DMS 273 treated with DMSO at 0.1 percent for 48 hours (cell line): ENCODE results near the gene ARHGAP9.
"Not testable (repeated sequence)": the region's sequence is repeated elsewhere in the genome, so short reads cannot be mapped to it uniquely, and the experiment has no call there.

Experiments
- DNase-seq: peaks from one replicate; lab custom pipeline; 2025; lab: John Stamatoyannopoulos, UW

Gene ARHGAP9

GRCh38 chr12:57517187-57517586 lies 37.5 kb upstream of the ARHGAP9 start:
- no peak for DNase-seq

DNA sequence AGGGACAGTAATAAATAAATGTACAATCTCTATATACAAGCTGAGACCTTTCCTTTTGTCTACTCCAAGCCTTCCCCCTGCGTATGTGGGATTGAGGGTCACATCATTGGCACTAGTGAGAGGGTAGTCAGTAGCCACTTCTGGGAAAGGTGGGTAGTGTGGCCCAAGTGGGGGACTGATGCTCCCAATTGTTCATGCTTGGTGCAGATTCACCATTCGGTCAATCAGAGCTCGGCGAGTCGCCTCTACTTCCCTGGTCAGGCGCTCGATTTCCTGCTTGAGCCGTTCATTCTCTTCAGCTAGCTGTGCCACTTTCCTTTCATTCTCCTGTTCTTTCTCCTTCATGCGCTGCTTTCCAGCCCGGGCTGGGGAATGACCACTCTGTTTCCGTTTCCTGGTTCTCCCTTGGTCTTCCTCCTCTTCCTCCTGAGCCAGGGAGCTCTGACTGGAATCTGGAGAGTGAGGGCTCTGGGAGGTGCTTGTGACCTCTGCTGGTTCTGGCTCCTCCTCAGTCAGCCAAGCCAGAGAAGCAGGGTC lies 37.0 kb upstream of the ARHGAP9 start:
- no peak for DNase-seq

GRCh38 chr12:57515934-57516541 lies 36.4 kb upstream of the ARHGAP9 start:
- DNase-seq, result no peak

- no peak for DNase-seq
Measured at GRCh38 chr12:57515408-57515933, 35.8 kb upstream of the ARHGAP9 start.

DNA sequence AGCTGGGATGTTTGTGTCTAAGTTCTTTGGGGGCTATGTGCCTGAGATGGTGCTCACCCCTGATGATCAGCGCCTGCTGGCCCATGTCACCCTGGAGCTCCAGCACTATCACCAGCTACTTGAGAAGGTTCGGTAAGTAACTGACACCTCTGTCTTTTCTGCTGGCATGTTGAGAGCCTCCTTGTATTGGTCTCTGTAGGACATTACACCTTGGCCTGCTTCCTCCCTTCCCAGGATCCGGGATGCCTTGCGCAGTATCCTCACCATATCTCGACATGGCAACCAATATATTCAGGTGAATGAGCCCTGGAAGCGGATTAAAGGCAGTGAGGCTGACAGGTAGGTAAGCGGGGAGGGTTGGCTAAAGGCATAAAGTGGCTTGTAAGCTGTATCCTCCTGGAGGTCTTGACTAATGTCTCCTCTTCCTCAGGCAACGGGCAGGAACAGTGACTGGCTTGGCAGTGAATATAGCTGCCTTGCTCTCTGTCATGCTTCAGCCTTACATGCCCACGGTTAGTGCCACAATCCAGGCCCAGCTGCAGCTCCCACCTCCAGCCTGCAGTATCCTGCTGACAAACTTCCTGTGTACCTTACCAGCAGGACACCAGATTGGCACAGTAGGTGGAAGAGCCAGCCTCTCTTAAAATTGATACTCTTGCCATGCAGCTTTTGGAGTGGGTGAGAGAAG lies 35.2 kb upstream of the ARHGAP9 start:
- DNase-seq, result no peak

DNA sequence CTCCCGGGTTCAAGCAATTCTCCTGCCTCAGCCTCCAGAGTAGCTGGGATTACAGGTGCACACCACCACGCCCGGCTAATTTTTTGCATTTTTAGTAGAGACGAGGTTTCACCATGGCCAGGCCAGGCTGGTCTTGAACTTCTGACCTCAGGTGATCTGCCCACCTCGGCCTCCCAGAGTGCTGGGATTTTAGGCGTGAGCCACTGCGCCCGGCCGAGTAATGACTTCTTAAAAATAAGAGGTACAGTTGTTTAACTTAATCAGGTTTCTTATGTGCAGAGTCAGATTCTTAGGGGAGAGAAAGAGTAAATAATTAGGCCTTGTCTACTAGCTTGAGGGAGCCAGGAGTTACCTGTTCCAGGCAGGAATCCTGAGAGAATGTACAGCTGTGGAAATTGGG lies 34.6 kb upstream of the ARHGAP9 start:
- DNase-seq, result not testable (repeated sequence)

DNA sequence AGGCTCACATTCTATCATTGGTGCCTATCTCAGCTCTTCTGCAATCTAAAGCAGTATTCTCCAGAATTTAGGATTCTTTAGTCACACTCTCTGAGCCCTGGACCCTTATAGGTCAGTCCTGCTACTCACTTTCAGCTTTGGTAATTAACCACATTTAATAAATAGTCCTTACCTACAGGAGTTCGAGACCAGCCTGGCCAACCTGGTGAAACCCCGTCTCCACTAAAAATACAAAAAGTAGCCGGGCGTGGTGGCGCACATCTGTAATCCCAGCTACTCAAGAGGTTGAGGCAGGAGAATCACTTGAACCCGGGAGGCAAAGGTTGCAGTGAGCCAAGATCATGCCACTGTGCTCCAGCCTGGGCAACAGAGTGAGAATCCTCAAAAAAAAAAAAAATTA lies 34.0 kb upstream of the ARHGAP9 start:
- DNase-seq, result not testable (repeated sequence)

DNA sequence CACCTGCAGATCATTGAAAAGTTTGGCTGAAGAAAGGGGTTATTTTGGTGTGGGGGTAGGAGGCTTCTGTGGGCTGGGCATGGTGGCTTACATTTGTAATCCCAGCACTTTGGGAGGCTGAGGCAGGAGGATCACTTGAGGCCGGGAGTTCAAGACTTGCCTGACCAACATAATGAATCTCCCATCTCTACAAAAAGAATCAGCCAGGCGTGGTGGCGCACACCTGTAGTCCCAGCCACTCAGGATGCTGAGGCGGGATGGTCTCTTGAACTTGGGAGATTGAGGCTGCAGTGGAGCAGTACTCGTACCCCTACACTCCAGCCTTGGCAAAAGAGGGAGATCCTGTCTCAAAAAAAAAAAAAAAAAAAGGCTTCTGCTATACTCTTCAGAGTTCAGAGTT lies 33.6 kb upstream of the ARHGAP9 start:
- DNase-seq, result no peak

- DNase-seq, result no peak
Measured at GRCh38 chr12:57512665-57513064, 33.0 kb upstream of the ARHGAP9 start.

DNA sequence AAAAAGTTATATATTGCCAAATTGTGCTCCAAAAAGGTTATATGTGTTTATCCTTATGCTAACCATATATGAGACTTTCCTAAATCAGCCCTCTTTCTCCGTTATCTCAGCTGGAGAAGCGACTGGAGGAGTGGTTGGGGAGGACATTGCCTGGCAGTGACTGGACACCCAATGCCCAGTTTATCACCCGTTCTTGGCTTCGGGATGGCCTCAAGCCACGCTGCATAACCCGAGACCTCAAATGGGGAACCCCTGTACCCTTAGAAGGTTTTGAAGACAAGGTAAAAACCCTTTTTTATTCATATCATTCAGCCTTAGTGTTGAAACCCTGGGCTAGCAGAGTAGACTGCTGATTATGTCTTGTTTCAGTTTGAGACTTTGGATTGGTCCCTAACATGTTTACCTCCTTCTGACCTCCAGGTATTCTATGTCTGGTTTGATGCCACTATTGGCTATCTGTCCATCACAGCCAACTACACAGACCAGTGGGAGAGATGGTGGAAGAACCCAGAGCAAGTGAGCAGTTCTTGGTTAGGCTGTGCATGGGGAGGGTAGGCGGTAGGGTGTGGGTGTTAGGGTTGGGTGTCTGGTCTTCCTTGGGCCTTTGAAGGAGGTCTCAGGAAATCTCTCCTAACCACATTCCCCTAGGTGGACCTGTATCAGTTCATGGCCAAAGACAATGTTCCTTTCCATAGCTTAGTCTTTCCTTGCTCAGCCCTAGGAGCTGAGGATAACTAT lies 32.1 kb upstream of the ARHGAP9 start:
- DNase-seq, result no peak

DNA sequence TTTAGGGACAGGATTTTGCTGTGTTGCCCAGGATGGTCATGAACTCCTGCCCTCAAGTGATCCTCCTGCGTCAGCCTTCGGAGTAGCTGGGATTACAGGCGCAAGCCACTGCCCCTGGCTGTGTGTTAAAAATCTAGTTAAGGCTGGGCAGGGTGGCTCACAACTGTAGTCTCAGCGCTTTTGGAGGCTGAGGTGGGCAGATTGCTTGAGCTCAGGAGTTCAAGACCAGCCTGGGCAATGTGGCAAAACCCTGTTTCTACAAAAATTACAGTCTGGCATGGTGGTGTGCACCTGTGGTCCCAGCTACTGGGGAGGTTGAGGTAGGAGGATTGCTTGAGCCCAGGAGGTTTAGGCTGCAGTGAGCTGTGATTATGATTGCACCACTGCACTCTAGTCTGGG lies 31.5 kb upstream of the ARHGAP9 start:
- no peak for DNase-seq

- DNase-seq, result not testable (repeated sequence)
Measured at GRCh38 chr12:57507796-57508195, 28.1 kb upstream of the ARHGAP9 start.

GRCh38 chr12:57506541-57506940 lies 26.9 kb upstream of the ARHGAP9 start:
- DNase-seq, result not testable (repeated sequence)

DNA sequence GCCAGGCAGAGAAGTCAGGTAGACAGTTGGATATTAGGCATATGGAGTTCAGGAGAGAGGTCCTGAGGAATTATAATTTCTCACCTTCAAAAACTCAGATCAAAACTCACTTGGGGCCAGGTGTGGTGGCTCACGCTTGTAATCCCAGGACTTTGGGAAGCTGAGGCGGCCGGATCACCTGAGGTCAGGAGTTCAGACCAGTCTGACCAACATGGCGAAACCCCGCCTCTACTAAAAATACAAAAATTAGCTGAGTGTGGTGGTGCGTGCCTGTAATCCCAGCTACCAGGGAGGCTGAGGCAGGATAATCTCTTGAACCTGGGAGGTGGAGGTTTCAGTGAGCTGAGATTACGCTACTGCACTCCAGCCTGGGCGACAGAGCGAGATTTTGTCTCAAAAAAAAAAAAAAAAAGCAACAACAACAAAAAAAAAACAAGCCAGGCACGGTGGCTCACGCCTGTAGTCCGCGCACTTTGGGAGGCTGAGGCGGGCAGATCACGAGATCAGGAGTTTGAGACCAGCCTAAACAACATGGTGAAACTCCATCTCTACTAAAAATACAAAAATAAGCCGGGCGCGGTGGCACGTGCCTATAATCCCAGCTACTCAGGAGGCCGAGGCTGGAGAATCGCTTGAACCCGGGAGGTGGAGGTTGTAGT lies 22.8 kb upstream of the ARHGAP9 start:
- not testable (repeated sequence) for DNase-seq

DNA sequence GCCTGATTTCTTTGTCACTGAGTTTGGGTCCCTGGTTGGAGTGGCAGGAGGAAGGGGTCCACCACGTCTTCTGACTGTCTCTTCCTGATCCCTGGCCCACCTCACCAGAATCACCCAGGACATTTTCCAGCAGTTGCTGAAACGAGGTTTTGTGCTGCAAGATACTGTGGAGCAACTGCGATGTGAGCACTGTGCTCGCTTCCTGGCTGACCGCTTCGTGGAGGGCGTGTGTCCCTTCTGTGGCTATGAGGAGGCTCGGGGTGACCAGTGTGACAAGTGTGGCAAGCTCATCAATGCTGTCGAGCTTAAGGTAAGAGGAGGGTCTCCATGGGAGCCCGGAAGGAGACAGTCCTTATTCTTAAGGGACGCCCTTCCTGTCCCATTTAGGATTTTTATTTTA lies 20.5 kb upstream of the ARHGAP9 start:
- DNase-seq, result no peak

DNA sequence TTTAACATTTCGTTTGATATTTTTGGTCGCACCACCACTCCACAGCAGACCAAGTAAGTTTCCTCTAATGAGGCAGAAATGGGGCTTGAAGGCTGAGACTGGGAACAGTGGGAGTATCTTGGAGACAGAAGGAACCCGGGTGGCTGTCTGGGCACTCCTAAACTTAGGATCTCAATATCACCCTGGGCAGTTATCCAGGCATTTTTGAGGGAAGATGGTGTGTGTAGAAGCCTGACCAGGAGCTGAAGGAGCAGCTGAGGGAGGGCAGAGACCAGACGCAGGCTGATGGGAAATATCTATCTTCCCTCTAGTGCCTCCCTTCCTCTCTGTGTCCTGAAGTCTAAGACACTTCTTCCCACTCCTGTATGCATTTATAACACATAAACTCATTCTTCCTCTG lies 18.9 kb upstream of the ARHGAP9 start:
- no peak for DNase-seq

- no peak for DNase-seq
Measured at GRCh38 chr12:57498132-57498502, 18.5 kb upstream of the ARHGAP9 start.

DNA sequence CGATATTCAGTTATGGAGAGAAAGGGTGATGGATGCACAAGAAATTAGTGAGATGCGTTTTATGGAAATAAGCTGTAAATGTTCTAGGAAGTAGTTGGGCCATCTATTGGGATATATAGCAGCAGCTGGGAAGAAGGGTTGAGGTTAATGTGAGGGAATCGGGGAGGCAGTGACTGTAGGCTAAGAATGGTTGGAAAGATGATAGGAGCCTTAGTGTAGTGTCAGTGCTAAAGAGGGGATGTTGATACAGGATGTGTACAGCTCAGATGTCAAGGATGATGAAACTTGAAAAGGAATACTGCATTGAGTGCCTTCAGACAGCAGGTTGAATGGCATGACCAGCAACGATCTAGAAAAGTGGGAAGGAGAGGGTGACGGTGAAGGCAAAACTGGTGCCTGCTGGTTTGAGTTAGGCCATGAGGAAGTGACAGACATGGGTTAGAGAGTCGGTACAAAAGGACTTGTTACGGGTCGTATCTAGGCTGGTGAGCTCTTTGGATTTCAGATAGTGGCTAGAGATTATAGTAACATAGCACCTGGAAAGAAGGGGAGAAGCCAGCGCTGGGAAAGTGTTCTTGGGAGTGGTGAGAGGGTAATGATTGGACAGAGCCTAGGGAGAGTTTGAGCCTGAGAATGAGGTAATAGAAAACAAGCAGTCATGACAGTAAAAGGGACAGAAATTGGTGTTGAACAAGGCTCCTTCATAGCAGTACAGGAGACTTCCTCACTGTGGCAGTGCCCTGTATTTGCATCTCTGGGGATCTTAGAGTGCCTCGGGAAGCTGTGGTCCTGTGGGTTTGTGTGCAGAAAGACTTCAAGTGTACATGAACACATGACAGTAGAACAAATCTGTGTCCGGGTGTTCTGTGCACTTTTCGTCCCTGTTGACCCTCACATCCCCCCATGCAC lies 17.8 kb upstream of the ARHGAP9 start:
- DNase-seq, result no peak

- DNase-seq, result no peak
Measured at GRCh38 chr12:57496822-57497221, 17.2 kb upstream of the ARHGAP9 start.

DNA sequence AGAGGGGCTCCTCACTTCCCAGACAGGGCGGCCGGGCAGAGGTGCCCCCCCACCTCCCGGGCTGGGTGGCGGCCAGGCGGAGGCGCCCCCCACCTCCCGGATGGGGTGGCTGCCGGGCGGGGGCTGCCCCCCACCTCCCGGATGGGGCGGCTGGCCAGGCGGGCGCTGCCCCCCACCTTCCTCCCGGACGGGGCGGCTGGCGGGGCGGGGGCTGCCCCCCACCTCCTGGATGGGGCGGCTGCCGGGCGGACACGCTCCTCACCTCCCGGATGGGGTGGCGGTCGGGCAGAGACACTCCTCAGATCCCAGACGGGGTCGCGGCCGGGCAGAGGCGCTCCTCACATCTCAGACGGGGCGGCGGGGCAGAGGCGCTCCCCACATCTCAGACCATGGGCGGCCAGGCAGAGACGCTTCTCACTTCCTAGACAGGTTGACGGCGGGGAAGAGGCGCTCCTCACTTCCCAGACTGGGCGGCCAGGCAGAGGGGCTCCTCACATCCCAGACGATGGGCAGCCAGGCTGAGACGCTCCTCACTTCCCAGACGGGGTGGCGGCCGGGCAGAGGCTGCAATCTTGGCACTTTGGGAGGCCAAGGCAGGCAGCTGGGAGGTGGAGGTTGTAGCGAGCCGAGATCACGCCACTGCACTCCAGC lies 15.5 kb upstream of the ARHGAP9 start:
- DNase-seq, result not testable (repeated sequence)
